Loucy (cell line): ENCODE measurements around the gene STAT3.
"Not testable (repeated sequence)": the region's sequence is repeated elsewhere in the genome, so short reads cannot be mapped to it uniquely, and the experiment has no call there.

ENCODE experiments used
- H2AFZ ChIP-seq: fragments of 200-600 bp; sonication (generic); 2 replicates; pipeline ENCODE4 v1.6.0; 2016; ENCODE audit warnings: antibody characterized with exemption, mild to moderate bottlenecking, low read length, moderate library complexity
- H3F3A ChIP-seq: fragments of 200-600 bp; 2 replicates; pipeline ENCODE4 v1.6.0; 2016; ENCODE audit warnings: antibody characterized with exemption, low read depth, mild to moderate bottlenecking
- H3K27me3 ChIP-seq: fragments of 200-600 bp; sonication (generic); 2 replicates; pipeline ENCODE4 v1.6.1; 2014; ENCODE audit warnings: low read length, mild to moderate bottlenecking; ENCODE audit not compliant: insufficient read depth, poor library complexity, severe bottlenecking
- H3K36me3 ChIP-seq: fragments of 200-600 bp; sonication (generic); 2 replicates; pipeline ENCODE4 v1.6.1; 2016; ENCODE audit warnings: low read length; ENCODE audit not compliant: insufficient read depth
- H3K4me1 ChIP-seq: fragments of 200-600 bp; sonication (generic); 2 replicates; pipeline ENCODE4 v1.5.1; 2014; ENCODE audit warnings: low read length, mild to moderate bottlenecking; ENCODE audit not compliant: insufficient read depth, poor library complexity, severe bottlenecking
- H3K4me2 ChIP-seq: fragments of 200-600 bp; sonication (generic); 2 replicates; pipeline ENCODE4 v1.6.0; 2014; ENCODE audit warnings: antibody characterized with exemption, low read length, low read depth, mild to moderate bottlenecking; ENCODE audit not compliant: poor library complexity, severe bottlenecking
- H3K4me3 ChIP-seq: fragments of 200-600 bp; sonication (generic); 2 replicates; pipeline ENCODE4 v1.5.1; 2014; ENCODE audit warnings: low read length, mild to moderate bottlenecking, mixed read lengths; ENCODE audit not compliant: poor library complexity, severe bottlenecking
- H3K79me2 ChIP-seq: fragments of 200-600 bp; sonication (generic); 2 replicates; pipeline ENCODE4 v1.6.1; 2014; ENCODE audit warnings: low read length; ENCODE audit not compliant: insufficient read depth
- H3K9ac ChIP-seq: fragments of 200-600 bp; sonication (generic); 2 replicates; pipeline ENCODE4 v1.6.0; 2014; ENCODE audit warnings: mild to moderate bottlenecking, low read depth, low read length, moderate library complexity; ENCODE audit not compliant: poor library complexity, severe bottlenecking
- H3K9me2 ChIP-seq: fragments of 200-600 bp; sonication (generic); replicated peaks from 2 replicates; pipeline ENCODE4 v1.6.1; 2016; ENCODE audit warnings: low read depth, low read length, mixed read lengths
- H3K9me3 ChIP-seq: fragments of 200-600 bp; sonication (generic); 2 replicates; pipeline ENCODE4 v1.6.1; 2014; ENCODE audit warnings: mild to moderate bottlenecking, antibody characterized with exemption, low read length, low read depth; ENCODE audit not compliant: insufficient read depth
- H4K20me1 ChIP-seq: fragments of 200-600 bp; sonication (generic); 2 replicates; pipeline ENCODE4 v1.6.0; 2014; ENCODE audit warnings: antibody characterized with exemption, low read length, mild to moderate bottlenecking; ENCODE audit not compliant: insufficient read depth, poor library complexity, severe bottlenecking
- EZH2phosphoT487 ChIP-seq: fragments of 200-600 bp; IDR thresholded peaks from 2 replicates; pipeline ENCODE4 v1.6.1; 2018; ENCODE audit warnings: antibody characterized with exemption, mild to moderate bottlenecking, moderate library complexity, borderline replicate concordance
- TF ChIP-seq, protein P1 (sequence below): fragments of 200-600 bp; sonication (generic); conservative IDR thresholded peaks from 2 replicates; pipeline ENCODE4 v1.5.1; 2014; ENCODE audit warnings: mild to moderate bottlenecking, antibody characterized with exemption, low read length

Gene STAT3

GRCh38 chr17:42373896-42374295 lies 14.3 kb downstream of the STAT3 start:
- Histone ChIP-seq H3K27me3 (no peaks in the 10 kb centered on the region), H3K4me1 (peaks cover 15% of the 10 kb centered on the region), H2AFZ (no peak overlapping the region), H3K9ac (no peak overlapping the region), H3F3A (no peaks in the 10 kb centered on the region), H3K4me3 (no peak overlapping the region), H3K79me2 (peaks cover 78% of the 10 kb centered on the region), H3K4me2 (no peak overlapping the region), H4K20me1 (peaks cover 18% of the 10 kb centered on the region), H3K36me3 (peaks cover 8% of the 10 kb centered on the region), H3K9me2 (no peaks in the 10 kb centered on the region), H3K9me3 (no peaks in the 10 kb centered on the region; the same call in 1 of the 2 replicates)
- TF ChIP-seq, protein P1, sequence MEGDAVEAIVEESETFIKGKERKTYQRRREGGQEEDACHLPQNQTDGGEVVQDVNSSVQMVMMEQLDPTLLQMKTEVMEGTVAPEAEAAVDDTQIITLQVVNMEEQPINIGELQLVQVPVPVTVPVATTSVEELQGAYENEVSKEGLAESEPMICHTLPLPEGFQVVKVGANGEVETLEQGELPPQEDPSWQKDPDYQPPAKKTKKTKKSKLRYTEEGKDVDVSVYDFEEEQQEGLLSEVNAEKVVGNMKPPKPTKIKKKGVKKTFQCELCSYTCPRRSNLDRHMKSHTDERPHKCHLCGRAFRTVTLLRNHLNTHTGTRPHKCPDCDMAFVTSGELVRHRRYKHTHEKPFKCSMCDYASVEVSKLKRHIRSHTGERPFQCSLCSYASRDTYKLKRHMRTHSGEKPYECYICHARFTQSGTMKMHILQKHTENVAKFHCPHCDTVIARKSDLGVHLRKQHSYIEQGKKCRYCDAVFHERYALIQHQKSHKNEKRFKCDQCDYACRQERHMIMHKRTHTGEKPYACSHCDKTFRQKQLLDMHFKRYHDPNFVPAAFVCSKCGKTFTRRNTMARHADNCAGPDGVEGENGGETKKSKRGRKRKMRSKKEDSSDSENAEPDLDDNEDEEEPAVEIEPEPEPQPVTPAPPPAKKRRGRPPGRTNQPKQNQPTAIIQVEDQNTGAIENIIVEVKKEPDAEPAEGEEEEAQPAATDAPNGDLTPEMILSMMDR = no peak
- TF ChIP-seq EZH2phosphoT487 = no peak

DNA sequence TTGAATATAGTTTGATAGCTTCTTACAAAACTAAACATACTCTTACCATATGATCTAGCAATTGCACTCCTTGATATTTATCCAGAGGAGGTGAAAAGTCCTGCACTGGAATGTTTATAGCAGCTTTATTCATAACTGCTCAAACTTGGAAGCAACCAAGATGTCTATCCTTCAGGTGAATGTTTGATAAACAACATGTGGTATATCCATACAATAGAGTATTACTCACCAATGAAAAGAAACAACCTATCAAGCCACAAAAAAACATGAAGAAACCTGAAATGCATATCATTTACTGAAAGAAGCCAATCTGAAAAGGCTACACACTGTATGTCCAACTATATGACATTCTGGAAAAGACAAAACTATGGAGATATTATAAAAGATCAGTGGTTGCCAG lies 16.1 kb downstream of the STAT3 start:
- H3K27me3 ChIP-seq = no peaks in the 10 kb centered on the region
- peaks cover 9% of the 10 kb centered on the region for H3K4me1 ChIP-seq
- TF ChIP-seq EZH2phosphoT487 = no peak
- TF ChIP-seq, protein P1 = no peak
- H3K36me3 ChIP-seq = peaks cover 8% of the 10 kb centered on the region
- no peaks in the 10 kb centered on the region for H3F3A ChIP-seq
- H3K4me2 ChIP-seq = no peak overlapping the region
- H2AFZ ChIP-seq = no peak overlapping the region
- H3K9me3 ChIP-seq = no peaks in the 10 kb centered on the region; the same call in 1 of the 2 replicates
- H3K79me2 ChIP-seq = peaks cover 76% of the 10 kb centered on the region
- H3K9me2 ChIP-seq = no peaks in the 10 kb centered on the region
- peaks cover 17% of the 10 kb centered on the region for H4K20me1 ChIP-seq
- H3K4me3 ChIP-seq = no peak overlapping the region
- no peak overlapping the region for H3K9ac ChIP-seq

GRCh38 chr17:42368797-42369561 lies 19.3 kb downstream of the STAT3 start:
- H3K79me2 ChIP-seq = peaks cover 82% of the 10 kb centered on the region
- H3K4me1 ChIP-seq, H3K9me3 ChIP-seq, H2AFZ ChIP-seq, H3K27me3 ChIP-seq, H3K4me3 ChIP-seq, H3F3A ChIP-seq, H3K9ac ChIP-seq, H3K4me2 ChIP-seq, H3K36me3 ChIP-seq, H3K9me2 ChIP-seq: not testable (repeated sequence)
- peaks cover 20% of the 10 kb centered on the region for H4K20me1 ChIP-seq

GRCh38 chr17:42368310-42368709 lies 19.9 kb downstream of the STAT3 start:
- Histone ChIP-seq H3K79me2 (peaks cover 87% of the 10 kb centered on the region), H4K20me1 (peaks cover 20% of the 10 kb centered on the region)
- not testable (repeated sequence) for H3K9ac ChIP-seq, H3K27me3 ChIP-seq, H3K9me2 ChIP-seq, H3K4me2 ChIP-seq, H3F3A ChIP-seq, H3K4me3 ChIP-seq, H2AFZ ChIP-seq, H3K4me1 ChIP-seq, H3K36me3 ChIP-seq, H3K9me3 ChIP-seq

- H3K9me3 ChIP-seq, H3K36me3 ChIP-seq, H2AFZ ChIP-seq, H3K4me2 ChIP-seq, H3K9me2 ChIP-seq, H3K4me3 ChIP-seq, H3K9ac ChIP-seq, H3K4me1 ChIP-seq, H3K27me3 ChIP-seq, H3F3A ChIP-seq: not testable (repeated sequence)
- peaks cover 22% of the 10 kb centered on the region for H4K20me1 ChIP-seq
- H3K79me2 ChIP-seq = peaks cover 91% of the 10 kb centered on the region
Measured at GRCh38 chr17:42366176-42367023, 21.8 kb downstream of the STAT3 start.
